ENCODE results near the gene ASCC1.

DNA sequence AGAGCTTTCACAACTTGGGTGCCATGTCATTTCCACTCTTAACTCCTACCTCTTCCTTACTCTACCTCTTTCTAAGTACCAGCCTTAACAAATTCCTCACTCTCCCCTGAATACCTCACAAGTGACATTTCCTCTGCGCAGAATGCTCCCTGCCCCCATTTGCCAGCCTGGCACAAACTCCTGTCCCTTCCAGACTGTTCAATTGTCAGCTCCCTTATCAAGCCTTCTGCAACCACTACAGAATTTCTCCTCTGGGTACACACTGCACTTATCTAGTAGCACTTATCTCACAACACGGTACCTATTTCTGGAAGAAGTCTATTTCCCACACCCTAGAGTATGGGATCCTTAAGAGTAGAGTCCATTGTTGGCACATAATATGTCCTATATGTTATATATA is 39.4 kb downstream of the ASCC1 start:
- TF ChIP-seq POLR2AphosphoS5 (IDR thresholded peaks at IDR 0.05) (no peak), CTCF (IDR thresholded peaks at IDR 0.05) (no peak), EP300 (IDR thresholded peaks at IDR 0.05; ENCODE audit: low read depth) (no peak), POLR2A (IDR thresholded peaks at IDR 0.05) (no peak)
